ENCODE data around the gene NLN.
"Not testable (repeated sequence)": the region's sequence is repeated elsewhere in the genome, so short reads cannot be mapped to it uniquely, and the experiment has no call there.

The NLN gene

GRCh38 chr5:65832152-65832551 lies 110.1 kb downstream of the NLN start:
- no peaks in the 10 kb centered on the region for H3K36me3 Mint-ChIP-seq (ENCODE audit: low read depth)
- no peaks in the 10 kb centered on the region for H3K9me3 Mint-ChIP-seq
- no peak overlapping the region for H3K4me3 Mint-ChIP-seq
- H3K27me3 Mint-ChIP-seq (ENCODE audit: low read depth), result no peaks in the 10 kb centered on the region
- no peak overlapping the region for H3K27ac Mint-ChIP-seq
- peaks cover 3% of the 10 kb centered on the region for H3K4me1 Mint-ChIP-seq (ENCODE audit: low read depth)

- Mint-ChIP-seq H3K27ac (no peak overlapping the region), H3K4me3 (no peak overlapping the region), H3K27me3 (ENCODE audit: low read depth) (no peaks in the 10 kb centered on the region), H3K36me3 (ENCODE audit: low read depth) (no peaks in the 10 kb centered on the region), H3K9me3 (no peaks in the 10 kb centered on the region), H3K4me1 (ENCODE audit: low read depth) (peaks cover 3% of the 10 kb centered on the region)
These were observed 110.7 kb downstream of the NLN start for GRCh38 chr5:65832603-65833228.

DNA sequence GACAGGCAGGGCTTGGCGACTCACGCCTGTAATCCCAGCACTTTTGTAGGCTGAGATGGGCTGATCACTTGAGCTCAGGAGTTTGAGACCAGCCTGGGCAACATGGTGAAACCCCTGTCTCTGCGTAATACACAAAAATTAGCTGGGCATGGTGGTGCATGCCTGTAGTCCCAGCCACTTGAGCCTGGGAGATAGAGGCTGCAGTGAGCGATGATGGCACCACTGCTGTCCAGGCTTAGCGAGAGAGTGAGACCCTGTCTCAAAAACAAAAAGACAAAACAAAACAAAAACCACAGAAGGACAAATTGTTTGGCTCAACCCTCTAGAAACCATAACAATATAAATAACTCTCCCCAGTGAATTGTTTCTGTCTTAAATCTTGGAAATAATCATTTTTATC lies 111.8 kb downstream of the NLN start:
- no peaks in the 10 kb centered on the region for H3K9me3 Mint-ChIP-seq
- peaks cover 3% of the 10 kb centered on the region for H3K4me1 Mint-ChIP-seq (ENCODE audit: low read depth)
- H3K4me3 Mint-ChIP-seq, result no peak overlapping the region
- H3K27ac Mint-ChIP-seq, result no peak overlapping the region
- no peaks in the 10 kb centered on the region for H3K36me3 Mint-ChIP-seq (ENCODE audit: low read depth)
- no peaks in the 10 kb centered on the region for H3K27me3 Mint-ChIP-seq (ENCODE audit: low read depth)

DNA sequence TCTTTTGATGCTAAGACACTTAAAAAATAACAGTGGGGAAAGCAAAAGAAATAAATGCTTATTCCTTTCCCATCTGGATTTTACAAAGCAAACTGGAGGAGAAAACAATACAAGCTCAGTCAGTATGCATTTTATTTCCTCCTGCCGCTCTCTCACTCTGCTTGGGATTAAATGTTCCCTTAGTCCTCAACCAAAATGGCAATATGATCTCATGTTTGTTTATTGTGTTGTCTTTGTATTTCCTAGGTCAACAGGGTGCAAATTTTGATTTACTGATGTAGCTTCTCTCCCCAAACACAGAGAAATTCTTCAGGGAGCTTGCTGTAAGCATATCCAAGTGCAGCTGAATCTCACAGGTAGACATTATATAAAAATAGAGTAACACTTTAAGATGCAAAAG lies 112.3 kb downstream of the NLN start:
- Mint-ChIP-seq H3K4me1 (ENCODE audit: low read depth) (peaks cover 3% of the 10 kb centered on the region), H3K9me3 (no peaks in the 10 kb centered on the region), H3K36me3 (ENCODE audit: low read depth) (no peaks in the 10 kb centered on the region)

DNA sequence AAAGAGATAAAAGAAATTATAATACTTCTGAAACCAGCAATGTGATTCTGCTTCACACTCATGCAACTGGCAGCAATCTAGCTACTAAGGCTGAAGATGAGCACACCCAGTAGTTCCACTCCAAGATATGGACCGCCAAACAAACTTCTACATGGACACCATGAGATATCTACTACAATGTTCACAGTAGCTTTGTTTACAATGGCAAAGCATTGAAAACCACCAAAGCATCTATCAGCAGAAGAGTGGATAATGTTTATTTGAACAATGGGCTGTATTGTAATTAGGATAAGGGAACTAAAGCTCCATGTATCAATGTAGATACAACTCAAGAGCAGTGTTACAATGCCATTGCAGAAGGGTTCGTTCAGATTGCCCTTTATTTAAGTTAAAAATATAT lies 113.2 kb downstream of the NLN start:
- H3K27me3 Mint-ChIP-seq (ENCODE audit: low read depth), result no peaks in the 10 kb centered on the region

More for the DNA sequence above, 112.3 kb downstream of the NLN start:
- H3K27me3 Mint-ChIP-seq (ENCODE audit: low read depth), result no peaks in the 10 kb centered on the region
- H3K4me3 Mint-ChIP-seq, result no peak overlapping the region
- H3K27ac Mint-ChIP-seq, result no peak overlapping the region

DNA sequence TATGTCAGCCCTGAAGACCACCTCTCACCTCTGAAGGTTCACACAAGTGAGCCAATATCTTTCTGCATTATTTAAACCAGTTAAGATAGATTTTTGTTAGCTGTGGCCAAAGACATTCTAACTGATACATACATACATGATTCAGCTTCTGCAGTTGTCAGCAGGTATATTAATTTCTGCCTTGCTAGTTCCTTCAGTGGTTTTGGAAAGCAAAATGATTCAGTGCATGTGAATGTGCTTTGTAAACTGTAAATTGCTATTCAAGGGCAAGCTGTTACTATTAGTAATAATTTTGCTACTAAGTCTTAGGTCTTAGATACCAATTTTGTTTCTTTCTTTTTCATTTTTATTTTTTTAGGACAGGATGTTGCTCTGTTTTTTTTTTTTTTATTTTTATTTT lies 115.1 kb downstream of the NLN start:
- H3K27ac Mint-ChIP-seq, result no peak overlapping the region

More for the DNA sequence above, 113.2 kb downstream of the NLN start:
- Mint-ChIP-seq H3K27ac (no peak overlapping the region), H3K36me3 (ENCODE audit: low read depth) (no peaks in the 10 kb centered on the region), H3K9me3 (no peaks in the 10 kb centered on the region), H3K4me3 (no peak overlapping the region), H3K4me1 (ENCODE audit: low read depth) (peaks cover 6% of the 10 kb centered on the region)

DNA sequence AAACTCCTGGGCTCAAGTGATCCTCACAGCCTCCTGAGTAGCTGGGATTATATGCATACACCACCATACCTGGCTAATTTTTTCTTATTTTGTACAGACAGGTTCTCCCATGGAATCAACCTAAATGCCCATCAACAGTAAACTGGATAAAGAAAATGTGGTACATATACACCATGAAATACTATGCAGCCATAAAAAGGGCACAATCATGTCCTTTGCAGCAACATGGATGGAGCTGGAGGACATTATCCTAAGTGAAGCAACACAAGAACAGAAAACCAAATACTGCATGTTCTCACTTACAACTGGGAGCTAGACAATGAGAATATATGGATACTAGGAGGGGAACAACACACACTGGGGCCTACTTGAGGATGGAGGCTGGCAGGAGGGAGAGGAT lies 117.2 kb downstream of the NLN start:
- not testable (repeated sequence) for H3K27ac Mint-ChIP-seq; H3K9me3 Mint-ChIP-seq; H3K4me1 Mint-ChIP-seq (ENCODE audit: low read depth); H3K4me3 Mint-ChIP-seq; H3K27me3 Mint-ChIP-seq (ENCODE audit: low read depth); H3K36me3 Mint-ChIP-seq (ENCODE audit: low read depth)

More for the DNA sequence above, 115.1 kb downstream of the NLN start:
- H3K9me3 Mint-ChIP-seq, result no peaks in the 10 kb centered on the region
- no peak overlapping the region for H3K4me3 Mint-ChIP-seq
- no peaks in the 10 kb centered on the region for H3K27me3 Mint-ChIP-seq (ENCODE audit: low read depth)
- H3K4me1 Mint-ChIP-seq (ENCODE audit: low read depth), result peaks cover 3% of the 10 kb centered on the region
- H3K36me3 Mint-ChIP-seq (ENCODE audit: low read depth), result no peaks in the 10 kb centered on the region

GRCh38 chr5:65840071-65840470 lies 118.1 kb downstream of the NLN start:
- no peaks in the 10 kb centered on the region for H3K36me3 Mint-ChIP-seq (ENCODE audit: low read depth)
- H3K9me3 Mint-ChIP-seq, result peaks cover under 1% of the 10 kb centered on the region
- no peak overlapping the region for H3K4me3 Mint-ChIP-seq
- H3K27ac Mint-ChIP-seq, result no peak overlapping the region
- peaks cover 3% of the 10 kb centered on the region for H3K4me1 Mint-ChIP-seq (ENCODE audit: low read depth)
- H3K27me3 Mint-ChIP-seq (ENCODE audit: low read depth), result no peaks in the 10 kb centered on the region

DNA sequence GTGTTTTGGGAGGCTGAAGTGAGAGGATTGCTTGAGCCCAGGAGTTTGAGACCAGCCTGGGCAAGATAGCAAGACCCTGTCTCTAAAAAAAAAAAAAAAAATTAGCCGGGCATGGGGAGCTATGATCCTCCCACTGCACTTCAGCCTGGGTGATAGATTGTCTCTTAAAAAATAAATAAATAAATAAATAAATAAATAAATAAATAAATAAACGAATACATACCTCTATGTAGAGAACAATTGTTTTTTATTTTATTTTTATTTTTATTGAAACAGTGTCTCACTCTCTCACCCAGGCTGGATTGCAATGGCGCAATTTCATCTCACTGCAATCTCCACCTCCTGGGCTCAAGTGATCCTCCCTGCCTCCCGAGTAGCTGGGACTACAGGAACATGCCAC lies 122.8 kb downstream of the NLN start:
- H3K27me3 Mint-ChIP-seq (ENCODE audit: low read depth); H3K4me1 Mint-ChIP-seq (ENCODE audit: low read depth); H3K27ac Mint-ChIP-seq; H3K4me3 Mint-ChIP-seq; H3K36me3 Mint-ChIP-seq (ENCODE audit: low read depth): not testable (repeated sequence)
- peaks cover 10% of the 10 kb centered on the region for H3K9me3 Mint-ChIP-seq

GRCh38 chr5:65846101-65846500 lies 124.1 kb downstream of the NLN start:
- no peak overlapping the region for H3K27ac Mint-ChIP-seq
- H3K9me3 Mint-ChIP-seq, result peaks cover 15% of the 10 kb centered on the region
- H3K4me3 Mint-ChIP-seq, result no peak overlapping the region
- H3K36me3 Mint-ChIP-seq (ENCODE audit: low read depth), result no peaks in the 10 kb centered on the region
- H3K4me1 Mint-ChIP-seq (ENCODE audit: low read depth), result peaks cover 7% of the 10 kb centered on the region
- H3K27me3 Mint-ChIP-seq (ENCODE audit: low read depth), result peaks cover 14% of the 10 kb centered on the region

- Mint-ChIP-seq H3K27me3 (ENCODE audit: low read depth) (peaks cover 14% of the 10 kb centered on the region), H3K9me3 (peaks cover 17% of the 10 kb centered on the region)
- H3K36me3 Mint-ChIP-seq (ENCODE audit: low read depth); H3K4me3 Mint-ChIP-seq; H3K4me1 Mint-ChIP-seq (ENCODE audit: low read depth); H3K27ac Mint-ChIP-seq: not testable (repeated sequence)
These were observed 125.0 kb downstream of the NLN start for GRCh38 chr5:65847019-65847418.

DNA sequence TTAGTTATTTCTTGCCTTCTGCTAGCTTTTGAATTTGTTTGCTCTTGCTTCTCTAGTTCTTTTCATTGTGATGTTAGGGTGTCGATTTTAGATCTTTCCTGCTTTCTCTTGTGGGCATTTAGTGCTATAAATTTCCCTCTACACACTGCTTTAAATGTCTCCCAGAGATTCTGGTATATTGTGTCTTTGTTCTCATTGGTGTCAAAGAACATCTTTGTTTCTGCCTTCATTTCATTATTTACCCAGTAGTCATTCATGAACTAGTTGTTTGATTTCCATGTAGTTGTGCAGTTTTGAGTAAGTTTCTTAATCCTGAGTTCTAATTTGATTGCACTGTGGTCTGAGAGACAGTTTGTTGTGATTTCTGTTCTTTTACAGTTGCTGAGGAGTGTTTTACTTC lies 127.9 kb downstream of the NLN start:
- peaks cover 21% of the 10 kb centered on the region for H3K9me3 Mint-ChIP-seq
- H3K4me3 Mint-ChIP-seq, result not testable (repeated sequence)

GRCh38 chr5:65854925-65855324 lies 132.9 kb downstream of the NLN start:
- Mint-ChIP-seq H3K4me1 (ENCODE audit: low read depth) (peaks cover 1% of the 10 kb centered on the region), H3K9me3 (peaks cover 9% of the 10 kb centered on the region), H3K27ac (no peak overlapping the region), H3K27me3 (ENCODE audit: low read depth) (peaks cover 8% of the 10 kb centered on the region), H3K4me3 (no peak overlapping the region), H3K36me3 (ENCODE audit: low read depth) (no peaks in the 10 kb centered on the region)

More for the DNA sequence above, 127.9 kb downstream of the NLN start:
- not testable (repeated sequence) for H3K27ac Mint-ChIP-seq; H3K36me3 Mint-ChIP-seq (ENCODE audit: low read depth); H3K4me1 Mint-ChIP-seq (ENCODE audit: low read depth)
- peaks cover 14% of the 10 kb centered on the region for H3K27me3 Mint-ChIP-seq (ENCODE audit: low read depth)

- Mint-ChIP-seq H3K4me3 (no peak overlapping the region), H3K36me3 (ENCODE audit: low read depth) (no peaks in the 10 kb centered on the region), H3K27me3 (ENCODE audit: low read depth) (no peaks in the 10 kb centered on the region), H3K4me1 (ENCODE audit: low read depth) (no peaks in the 10 kb centered on the region), H3K9me3 (peaks cover 7% of the 10 kb centered on the region), H3K27ac (no peak overlapping the region)
These were observed 133.8 kb downstream of the NLN start for GRCh38 chr5:65855766-65856315.

DNA sequence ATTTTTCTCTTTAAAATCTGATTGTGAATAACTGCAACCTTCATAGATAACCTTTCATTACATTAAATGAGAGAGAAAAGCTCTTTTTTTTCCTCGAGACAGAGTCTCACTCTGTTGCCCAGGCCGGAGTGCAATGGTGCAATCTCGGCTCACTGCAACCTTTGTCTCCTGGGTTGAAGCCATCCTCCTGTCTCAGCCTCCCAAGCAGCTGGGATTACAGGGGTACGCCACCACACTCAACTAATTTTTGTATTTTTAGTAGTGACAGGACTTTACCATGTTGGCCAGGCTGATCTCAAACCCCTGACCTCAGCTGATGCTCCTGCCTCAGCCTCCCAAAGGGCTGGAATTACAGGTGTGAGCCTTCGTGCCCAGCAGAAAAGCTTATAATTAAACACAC lies 134.5 kb downstream of the NLN start:
- H3K36me3 Mint-ChIP-seq (ENCODE audit: low read depth), result no peaks in the 10 kb centered on the region
- H3K4me3 Mint-ChIP-seq, result no peak overlapping the region
- H3K27me3 Mint-ChIP-seq (ENCODE audit: low read depth), result no peaks in the 10 kb centered on the region
- no peaks in the 10 kb centered on the region for H3K4me1 Mint-ChIP-seq (ENCODE audit: low read depth)
- no peak overlapping the region for H3K27ac Mint-ChIP-seq
- H3K9me3 Mint-ChIP-seq, result peaks cover 6% of the 10 kb centered on the region

GRCh38 chr5:65858316-65858715 lies 136.3 kb downstream of the NLN start:
- H3K27me3 Mint-ChIP-seq (ENCODE audit: low read depth), result no peaks in the 10 kb centered on the region
- H3K36me3 Mint-ChIP-seq (ENCODE audit: low read depth), result no peaks in the 10 kb centered on the region
- H3K9me3 Mint-ChIP-seq, result peaks cover 4% of the 10 kb centered on the region
- H3K4me3 Mint-ChIP-seq, result no peak overlapping the region
- H3K27ac Mint-ChIP-seq, result no peak overlapping the region
- peaks cover 3% of the 10 kb centered on the region for H3K4me1 Mint-ChIP-seq (ENCODE audit: low read depth)
